ENCODE measurements around the gene ACBD4. TPM values are rescaled to one million over a fixed set of nuclear protein-coding genes. Genes with fewer than 3 reads are reported as not detected.

Gene ACBD4
- total and polyA plus RNA-seq, 2 of the 13 experiments (the other 11 are each of a cell fraction or from before 2014, with no cell fraction given), result 16.1 to 26.9 TPM

DNA sequence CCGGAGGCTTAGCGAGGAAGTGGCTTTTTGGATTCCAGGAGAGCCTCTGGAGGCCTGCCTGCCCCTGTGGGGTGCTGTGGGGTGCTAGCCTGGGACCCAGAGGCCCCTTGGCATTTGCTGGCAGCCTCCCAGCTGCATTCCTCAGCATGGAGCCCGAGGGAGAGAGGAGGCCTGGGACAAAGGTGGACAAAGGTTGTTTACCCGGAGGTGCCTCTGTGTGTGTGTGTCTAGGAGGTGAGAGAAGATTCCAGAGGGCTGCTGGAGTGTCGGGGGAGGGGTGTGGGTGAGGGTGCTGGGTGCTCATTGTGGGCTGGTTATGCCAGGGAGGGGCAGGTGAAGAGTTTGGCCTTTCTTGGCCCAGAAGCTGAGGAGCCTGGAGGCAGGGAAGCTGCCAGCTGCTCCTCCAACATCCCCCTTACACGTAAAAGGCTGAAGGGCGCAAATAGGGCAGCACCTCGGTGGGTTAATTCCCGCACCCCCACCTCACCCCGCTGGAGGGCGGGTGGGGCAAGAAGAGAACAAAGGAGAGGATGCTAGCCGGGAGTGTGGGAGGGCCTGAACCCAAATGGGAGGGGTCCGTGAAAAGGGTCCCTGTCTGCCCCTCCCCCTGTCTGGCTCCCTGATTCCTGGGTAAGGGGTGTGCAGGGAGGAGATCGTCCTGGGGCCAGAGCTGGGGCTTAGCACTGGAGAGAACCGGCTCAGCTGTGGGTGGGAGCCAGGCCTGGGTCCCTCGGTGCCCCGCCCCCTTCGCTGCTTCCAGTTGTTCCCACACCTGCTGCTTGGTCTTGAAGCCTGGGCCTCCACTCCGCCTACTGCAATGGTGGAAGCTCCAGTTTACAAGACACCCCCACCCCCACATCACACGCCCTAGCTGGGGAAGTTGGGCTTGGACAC is 36.1 kb downstream of the ACBD4 start (continued):
- 0 out of 2 replicates have a peak, but pooled peaks have one; percentile 50 for TF ChIP-seq GLI4 (CRISPR knock-in tag; IDR thresholded peaks at IDR 0.05; ENCODE audit: borderline replicate concordance)
- peak; percentile 61; the same call in 1 of the 2 replicates for TF ChIP-seq ZNF362 (CRISPR knock-in tag; IDR thresholded peaks at IDR 0.05; ENCODE audit: borderline replicate concordance)
- TF ChIP-seq NRL (CRISPR knock-in tag; IDR thresholded peaks at IDR 0.05; ENCODE audit: borderline replicate concordance), result peak; percentile 47
- no peak for TF ChIP-seq MYC (CRISPR knock-in tag; IDR thresholded peaks at IDR 0.05; ENCODE audit: borderline replicate concordance)
- TF ChIP-seq ZNF567 (CRISPR knock-in tag; IDR thresholded peaks at IDR 0.05; ENCODE audit: borderline replicate concordance), result peak; percentile 34; the same call in 1 of the 2 replicates
- TF ChIP-seq ZNF138 (CRISPR knock-in tag; IDR thresholded peaks at IDR 0.05; ENCODE audit: low read depth), result no peak
- peak; percentile 26; the same call in 1 of the 2 replicates for TF ChIP-seq HNF1A (IDR thresholded peaks at IDR 0.05; ENCODE audit: low read depth)
- peak; percentile 41; the same call in 1 of the 2 replicates for TF ChIP-seq HNF1A (CRISPR knock-in tag; IDR thresholded peaks at IDR 0.05; ENCODE audit: borderline replicate concordance)
- TF ChIP-seq PRMT3 (CRISPR knock-in tag; IDR thresholded peaks at IDR 0.05; ENCODE audit: borderline replicate concordance, low read depth), result 0 out of 2 replicates have a peak, but pooled peaks have one; percentile 14
- TF ChIP-seq, protein P1, sequence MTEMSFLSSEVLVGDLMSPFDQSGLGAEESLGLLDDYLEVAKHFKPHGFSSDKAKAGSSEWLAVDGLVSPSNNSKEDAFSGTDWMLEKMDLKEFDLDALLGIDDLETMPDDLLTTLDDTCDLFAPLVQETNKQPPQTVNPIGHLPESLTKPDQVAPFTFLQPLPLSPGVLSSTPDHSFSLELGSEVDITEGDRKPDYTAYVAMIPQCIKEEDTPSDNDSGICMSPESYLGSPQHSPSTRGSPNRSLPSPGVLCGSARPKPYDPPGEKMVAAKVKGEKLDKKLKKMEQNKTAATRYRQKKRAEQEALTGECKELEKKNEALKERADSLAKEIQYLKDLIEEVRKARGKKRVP (CRISPR knock-in tag; IDR thresholded peaks at IDR 0.05), result no peak
- TF ChIP-seq, protein P2, sequence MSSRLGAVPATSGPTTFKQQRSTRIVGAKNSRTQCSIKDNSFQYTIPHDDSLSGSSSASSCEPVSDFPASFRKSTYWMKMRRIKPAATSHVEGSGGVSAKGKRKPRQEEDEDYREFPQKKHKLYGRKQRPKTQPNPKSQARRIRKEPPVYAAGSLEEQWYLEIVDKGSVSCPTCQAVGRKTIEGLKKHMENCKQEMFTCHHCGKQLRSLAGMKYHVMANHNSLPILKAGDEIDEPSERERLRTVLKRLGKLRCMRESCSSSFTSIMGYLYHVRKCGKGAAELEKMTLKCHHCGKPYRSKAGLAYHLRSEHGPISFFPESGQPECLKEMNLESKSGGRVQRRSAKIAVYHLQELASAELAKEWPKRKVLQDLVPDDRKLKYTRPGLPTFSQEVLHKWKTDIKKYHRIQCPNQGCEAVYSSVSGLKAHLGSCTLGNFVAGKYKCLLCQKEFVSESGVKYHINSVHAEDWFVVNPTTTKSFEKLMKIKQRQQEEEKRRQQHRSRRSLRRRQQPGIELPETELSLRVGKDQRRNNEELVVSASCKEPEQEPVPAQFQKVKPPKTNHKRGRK (CRISPR knock-in tag; IDR thresholded peaks at IDR 0.05), result 0 out of 2 replicates have a peak, but pooled peaks have one; percentile 5
- TF ChIP-seq TBX2 (CRISPR knock-in tag; IDR thresholded peaks at IDR 0.05; ENCODE audit: borderline replicate concordance), result peak; percentile 94
- TF ChIP-seq, protein P3, sequence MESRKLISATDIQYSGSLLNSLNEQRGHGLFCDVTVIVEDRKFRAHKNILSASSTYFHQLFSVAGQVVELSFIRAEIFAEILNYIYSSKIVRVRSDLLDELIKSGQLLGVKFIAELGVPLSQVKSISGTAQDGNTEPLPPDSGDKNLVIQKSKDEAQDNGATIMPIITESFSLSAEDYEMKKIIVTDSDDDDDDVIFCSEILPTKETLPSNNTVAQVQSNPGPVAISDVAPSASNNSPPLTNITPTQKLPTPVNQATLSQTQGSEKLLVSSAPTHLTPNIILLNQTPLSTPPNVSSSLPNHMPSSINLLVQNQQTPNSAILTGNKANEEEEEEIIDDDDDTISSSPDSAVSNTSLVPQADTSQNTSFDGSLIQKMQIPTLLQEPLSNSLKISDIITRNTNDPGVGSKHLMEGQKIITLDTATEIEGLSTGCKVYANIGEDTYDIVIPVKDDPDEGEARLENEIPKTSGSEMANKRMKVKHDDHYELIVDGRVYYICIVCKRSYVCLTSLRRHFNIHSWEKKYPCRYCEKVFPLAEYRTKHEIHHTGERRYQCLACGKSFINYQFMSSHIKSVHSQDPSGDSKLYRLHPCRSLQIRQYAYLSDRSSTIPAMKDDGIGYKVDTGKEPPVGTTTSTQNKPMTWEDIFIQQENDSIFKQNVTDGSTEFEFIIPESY (CRISPR knock-in tag; IDR thresholded peaks at IDR 0.05), result no peak
- TF ChIP-seq ATRX (CRISPR knock-in tag; IDR thresholded peaks at IDR 0.05; ENCODE audit: borderline replicate concordance), result no peak
- peak; percentile 84 for TF ChIP-seq AHR (CRISPR knock-in tag; IDR thresholded peaks at IDR 0.05)
- no peak for TF ChIP-seq ZNF180 (CRISPR knock-in tag; IDR thresholded peaks at IDR 0.05; ENCODE audit: borderline replicate concordance, low read depth)
- TF ChIP-seq KMT2B (CRISPR knock-in tag; IDR thresholded peaks at IDR 0.05), result peak; percentile 52; the same call in 1 of the 2 replicates
